Fibroblast of lung (primary cell): Measurements from ENCODE around the gene SSH2. TPM values are rescaled to one million over a fixed set of nuclear protein-coding genes. Genes with fewer than 3 reads are reported as not detected.

ENCODE experiments used
- DNase-seq, 2 donors: peaks; one replicate each; pipeline versions ENCODE4 v3.0.0 to v3.0.0-alpha.2; 2010; ENCODE audit warnings: low read depth in 2 of 2
- H2AFZ ChIP-seq: 2 replicates; pipeline ENCODE4 v1.5.1; 2012; ENCODE audit warnings: low read length, control low read depth, inconsistent platforms
- H3K27ac ChIP-seq: 2 replicates; pipeline ENCODE4 v1.5.1; 2011; ENCODE audit warnings: low read length, control low read depth; ENCODE audit not compliant: insufficient read depth
- H3K27me3 ChIP-seq: 2 replicates; pipeline ENCODE4 v1.5.1; 2011; ENCODE audit warnings: mild to moderate bottlenecking, low read length; ENCODE audit not compliant: control insufficient read depth, insufficient read depth
- H3K36me3 ChIP-seq: 2 replicates; pipeline ENCODE4 v1.5.1; 2011; ENCODE audit warnings: low read length; ENCODE audit not compliant: control insufficient read depth, insufficient read depth
- H3K4me1 ChIP-seq: 2 replicates; pipeline ENCODE4 v1.5.1; 2011; ENCODE audit warnings: low read length; ENCODE audit not compliant: control insufficient read depth, insufficient read depth; ENCODE audit errors: extremely low read depth
- H3K4me2 ChIP-seq: 2 replicates; pipeline ENCODE4 v1.5.1; 2011; ENCODE audit warnings: low read length, control low read depth; ENCODE audit not compliant: insufficient read depth; ENCODE audit errors: extremely low read depth
- H3K4me3 ChIP-seq, 4 experiments: fragments of 200-600 bp in 1 of 4; sonication (generic) in 1 of 4; replicated peaks in 1 of 4; 2 replicates each; pipeline ENCODE4 v1.5.1; 2011 to 2016; ENCODE audit warnings: low read length in 4 of 4, low read depth in 3 of 4, mild to moderate bottlenecking in 3 of 4, control low read depth in 2 of 4, inconsistent platforms in 1 of 4, mixed read lengths in 1 of 4; ENCODE audit not compliant: insufficient read depth in 1 of 4; ENCODE audit errors: control extremely low read depth in 1 of 4
- H3K79me2 ChIP-seq: 2 replicates; pipeline ENCODE4 v1.5.1; 2012; ENCODE audit warnings: mild to moderate bottlenecking, low read length, inconsistent platforms; ENCODE audit not compliant: control insufficient read depth, insufficient read depth
- H3K9ac ChIP-seq: 2 replicates; pipeline ENCODE4 v1.5.1; 2011; ENCODE audit warnings: mild to moderate bottlenecking, low read length, control low read depth; ENCODE audit not compliant: insufficient read depth
- H3K9me3 ChIP-seq: 2 replicates; pipeline ENCODE4 v1.5.1; 2012; ENCODE audit warnings: low read depth, low read length; ENCODE audit not compliant: control insufficient read depth, insufficient read depth
- H4K20me1 ChIP-seq: 2 replicates; pipeline ENCODE4 v1.5.1; 2011; ENCODE audit warnings: low read length; ENCODE audit not compliant: control insufficient read depth, insufficient read depth; ENCODE audit errors: extremely low read depth
- EZH2 ChIP-seq: IDR thresholded peaks from 2 replicates; pipeline ENCODE4 v1.5.1; 2012; ENCODE audit warnings: low read length, control low read depth, mild to moderate bottlenecking; ENCODE audit errors: missing control alignments
- polyA plus RNA-seq, 2 donors: library from polyadenylated mRNA; depleted of rRNA in 1 of 2; stranded (reverse) in 1 of 2; unstranded in 1 of 2; fragments of >200 nt; gene quantifications; 2 replicates each; pipeline ENCODE4 v1.2.1, GENCODE V29; 2011 to 2012; ENCODE audit warnings: missing spikeins in 1 of 2
- total RNA-seq: library from RNA; depleted of rRNA; stranded (reverse); fragments of >200 nt; gene quantifications from 2 replicates; pipeline ENCODE4 v1.2.1, GENCODE V29; 2014
- TF ChIP-seq, protein P1 (sequence below), 2 donors: IDR thresholded peaks in 1 of 2; conservative IDR thresholded peaks in 1 of 2; 1 replicate in 1 of 2; 2 replicates in 1 of 2; pipeline ENCODE4 v1.5.1; 2011 to 2012; ENCODE audit warnings: low read length in 2 of 2, control low read depth in 1 of 2, inconsistent platforms in 1 of 2, low read depth in 1 of 2, mild to moderate bottlenecking in 1 of 2

SSH2 gene
- total and polyA plus RNA-seq, 2 donors (not counting 1 experiment from before 2014, with no cell fraction given): 21.0 to 30.2 TPM

DNA sequence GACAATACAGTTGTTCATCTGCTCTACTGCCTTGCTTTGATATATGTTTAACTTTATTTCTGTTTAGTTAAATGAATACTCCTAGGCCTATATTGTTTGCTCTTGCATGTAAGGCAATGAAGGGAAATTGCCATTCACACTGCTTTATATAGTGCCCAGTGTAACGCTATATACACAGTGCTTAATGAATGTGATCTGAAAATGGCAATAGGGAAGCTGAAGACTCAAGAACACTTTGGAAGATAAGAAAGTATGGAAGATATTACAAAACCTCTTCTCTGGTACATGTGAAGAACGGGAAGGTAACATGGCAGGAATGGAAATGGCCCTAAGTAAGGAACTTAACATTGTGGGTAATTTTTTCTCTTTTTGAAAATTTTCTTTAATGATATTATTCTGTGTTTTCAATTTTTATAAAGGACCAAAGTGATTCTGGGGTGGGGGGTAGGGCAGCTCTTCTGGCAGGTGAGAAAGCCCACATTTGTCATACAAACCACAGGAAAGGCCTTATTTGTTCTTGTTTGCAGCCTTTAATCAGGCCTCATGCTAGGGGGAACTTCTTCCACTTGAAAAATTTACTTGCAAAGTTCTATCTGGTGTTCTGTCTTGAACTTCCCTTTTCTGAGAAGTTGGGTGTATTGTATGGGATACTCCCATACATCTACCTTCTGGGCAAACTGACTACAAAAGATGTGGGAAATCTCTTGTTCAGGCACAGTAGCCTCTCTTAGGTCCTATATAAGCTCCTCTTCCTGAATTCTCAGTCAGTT, 206.6 kb downstream of the SSH2 start:
- Histone ChIP-seq H3K9me3 (no peaks in the 10 kb centered on the region), H3K36me3 (no peaks in the 10 kb centered on the region), H3K4me3 (no peak overlapping the region), H3K79me2 (no peaks in the 10 kb centered on the region), H3K27me3 (no peaks in the 10 kb centered on the region), H3K4me2 (peak overlapping the region; percentile 46), H3K4me1 (peaks cover 3% of the 10 kb centered on the region), H3K27ac (no peak overlapping the region), H4K20me1 (no peaks in the 10 kb centered on the region), H2AFZ (no peak overlapping the region), H3K9ac (no peak overlapping the region)
- no peak for DNase-seq
- no peak for TF ChIP-seq EZH2
- TF ChIP-seq, protein P1, sequence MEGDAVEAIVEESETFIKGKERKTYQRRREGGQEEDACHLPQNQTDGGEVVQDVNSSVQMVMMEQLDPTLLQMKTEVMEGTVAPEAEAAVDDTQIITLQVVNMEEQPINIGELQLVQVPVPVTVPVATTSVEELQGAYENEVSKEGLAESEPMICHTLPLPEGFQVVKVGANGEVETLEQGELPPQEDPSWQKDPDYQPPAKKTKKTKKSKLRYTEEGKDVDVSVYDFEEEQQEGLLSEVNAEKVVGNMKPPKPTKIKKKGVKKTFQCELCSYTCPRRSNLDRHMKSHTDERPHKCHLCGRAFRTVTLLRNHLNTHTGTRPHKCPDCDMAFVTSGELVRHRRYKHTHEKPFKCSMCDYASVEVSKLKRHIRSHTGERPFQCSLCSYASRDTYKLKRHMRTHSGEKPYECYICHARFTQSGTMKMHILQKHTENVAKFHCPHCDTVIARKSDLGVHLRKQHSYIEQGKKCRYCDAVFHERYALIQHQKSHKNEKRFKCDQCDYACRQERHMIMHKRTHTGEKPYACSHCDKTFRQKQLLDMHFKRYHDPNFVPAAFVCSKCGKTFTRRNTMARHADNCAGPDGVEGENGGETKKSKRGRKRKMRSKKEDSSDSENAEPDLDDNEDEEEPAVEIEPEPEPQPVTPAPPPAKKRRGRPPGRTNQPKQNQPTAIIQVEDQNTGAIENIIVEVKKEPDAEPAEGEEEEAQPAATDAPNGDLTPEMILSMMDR (conservative IDR thresholded peaks at IDR 0.05 in 1 of 2, IDR thresholded peaks at IDR 0.05 in 1 of 2; ENCODE audit: low read depth in 1 of 2, low read length in 2 of 2): no peak

DNA sequence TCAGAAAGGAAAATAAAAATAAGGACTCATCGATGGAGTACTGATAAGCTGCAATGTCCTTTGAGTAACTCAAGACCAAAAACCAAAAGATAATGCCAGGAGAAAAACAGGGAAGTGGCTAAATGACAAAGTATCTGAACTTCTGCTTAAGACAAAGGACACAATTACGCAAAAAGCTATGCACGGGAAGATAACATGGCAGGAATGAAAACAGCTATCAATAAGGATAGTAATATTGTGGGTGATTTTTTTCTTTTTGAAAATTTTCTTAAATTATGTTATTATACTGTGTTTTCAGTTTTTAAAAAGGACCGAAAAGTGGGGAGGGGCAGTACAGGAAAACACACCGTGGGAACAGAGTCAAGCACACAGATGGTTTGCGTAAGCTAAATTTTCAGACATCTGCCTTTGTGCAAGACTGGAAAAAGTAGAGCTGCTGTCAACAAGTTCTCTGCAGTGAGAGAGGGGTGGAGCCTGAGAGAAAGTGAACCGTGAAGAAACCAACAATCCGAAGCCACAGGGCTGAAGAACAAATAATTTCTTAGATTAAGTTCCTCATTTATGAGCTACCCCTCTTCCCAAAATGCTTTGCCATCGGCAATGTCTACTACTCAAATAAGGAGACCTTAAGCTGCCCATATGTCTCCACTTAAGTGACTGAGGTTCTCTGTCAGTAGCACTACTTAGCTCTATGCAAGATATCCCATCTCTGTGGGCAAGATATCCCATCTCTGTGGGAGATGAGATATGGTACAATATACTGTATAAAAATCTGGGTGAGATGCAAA, 207.4 kb downstream of the SSH2 start:
- peak overlapping the region in 2 of 4 experiments; percentile 12 to 15 for H3K4me3 ChIP-seq
- no peaks in the 10 kb centered on the region for H3K9me3 ChIP-seq
- peak; percentile 25 to 94 for DNase-seq
- H3K79me2 ChIP-seq: no peaks in the 10 kb centered on the region
- H2AFZ ChIP-seq: no peak overlapping the region
- peak overlapping the region; percentile 67 for H3K4me2 ChIP-seq
- no peaks in the 10 kb centered on the region for H3K27me3 ChIP-seq
- H3K9ac ChIP-seq: no peak overlapping the region
- H3K4me1 ChIP-seq: peaks cover 3% of the 10 kb centered on the region
- peak overlapping the region; percentile 37 for H3K27ac ChIP-seq
- TF ChIP-seq, protein P1 (conservative IDR thresholded peaks at IDR 0.05 in 1 of 2, IDR thresholded peaks at IDR 0.05 in 1 of 2; ENCODE audit: low read depth in 1 of 2, low read length in 2 of 2): no peak
- no peak for TF ChIP-seq EZH2
- H4K20me1 ChIP-seq: no peaks in the 10 kb centered on the region
- H3K36me3 ChIP-seq: no peaks in the 10 kb centered on the region

DNA sequence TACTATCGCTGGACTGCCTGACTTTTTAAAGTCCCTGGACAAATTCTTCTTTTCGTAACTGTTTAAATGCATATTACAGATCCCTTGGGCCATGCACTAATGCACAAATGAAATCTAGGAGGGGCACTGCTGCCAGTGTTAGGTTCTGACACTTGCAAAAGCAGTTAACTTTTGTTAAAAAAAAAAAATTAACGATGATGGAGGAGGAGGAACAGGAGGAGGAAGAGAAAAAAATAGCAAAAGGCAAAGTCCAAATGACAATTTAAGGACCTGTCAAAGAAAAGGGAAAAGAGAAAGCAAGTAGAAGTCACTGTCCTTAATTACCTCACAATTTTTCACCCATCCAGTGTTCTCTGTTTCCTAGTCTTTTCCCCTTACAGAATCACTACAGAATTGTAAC, 209.5 kb downstream of the SSH2 start:
- Histone ChIP-seq H2AFZ (no peak overlapping the region), H3K27ac (no peak overlapping the region), H3K4me3 (no peak overlapping the region), H3K27me3 (no peaks in the 10 kb centered on the region), H3K4me1 (no peaks in the 10 kb centered on the region), H3K9ac (no peak overlapping the region), H3K36me3 (no peaks in the 10 kb centered on the region), H4K20me1 (no peaks in the 10 kb centered on the region), H3K9me3 (no peaks in the 10 kb centered on the region), H3K79me2 (no peaks in the 10 kb centered on the region), H3K4me2 (no peak overlapping the region)
- TF ChIP-seq EZH2: no peak
- TF ChIP-seq, protein P1 (conservative IDR thresholded peaks at IDR 0.05 in 1 of 2, IDR thresholded peaks at IDR 0.05 in 1 of 2; ENCODE audit: low read depth in 1 of 2, low read length in 2 of 2): no peak
- no peak for DNase-seq
